ENCODE results near the gene MICA.
A peak's percentile ranks its signal among the peaks of the same experiment; 100 is the strongest.
"Not testable (repeated sequence)": the region's sequence is repeated elsewhere in the genome, so short reads cannot be mapped to it uniquely, and the experiment has no call there.

The MICA gene

GRCh38 chr6:31358302-31358701 is 45.1 kb upstream of the MICA start:
- peaks cover 21 to 37% (median 27%) of the 10 kb centered on the region in 10 experiments for H3K4me1 ChIP-seq
- H3K36me3 ChIP-seq: peaks cover 23 to 28% (median 24%) of the 10 kb centered on the region in 11 experiments
- no peak overlapping the region; a peak in 1 of 22 replicates for H3K9ac ChIP-seq
- H3K27ac ChIP-seq: no peak overlapping the region
- no peak for TF ChIP-seq Cebpa-rat (IDR thresholded peaks at IDR 0.05)
- H3K27me3 ChIP-seq: peaks cover 0 to 6% (median 0%) of the 10 kb centered on the region in 11 experiments; a peak in 1 of 22 replicates
- H4K20me1 ChIP-seq: peaks cover 25 to 28% (median 27%) of the 10 kb centered on the region in 11 experiments
- peak overlapping the region; percentile 74 to 96 (median 92); a peak in 15 of 22 replicates for H3K4me2 ChIP-seq
- no peak overlapping the region for H3K4me3 ChIP-seq
- no peaks in the 10 kb centered on the region for H3K9me3 ChIP-seq (replicated peaks in 1 of 11)

- Histone ChIP-seq H3K4me1 (peaks cover 11 to 38% (median 18%) of the 10 kb centered on the region in 10 experiments), H3K36me3 (peaks cover 12 to 15% (median 13%) of the 10 kb centered on the region in 11 experiments), H4K20me1 (peaks cover 14 to 17% (median 15%) of the 10 kb centered on the region in 11 experiments), H3K27me3 (peaks cover 0 to 6% (median 0%) of the 10 kb centered on the region in 11 experiments; a peak in 1 of 22 replicates), H3K9me3 (replicated peaks in 1 of 11) (no peaks in the 10 kb centered on the region), H3K4me2 (no peak overlapping the region), H3K27ac (no peak overlapping the region), H3K4me3 (no peak overlapping the region), H3K9ac (no peak overlapping the region)
- no peak for TF ChIP-seq Cebpa-rat (IDR thresholded peaks at IDR 0.05)
Observed at GRCh38 chr6:31359581-31359980, 43.8 kb upstream of the MICA start.

GRCh38 chr6:31362751-31363150 is 40.6 kb upstream of the MICA start:
- TF ChIP-seq Cebpa-rat (IDR thresholded peaks at IDR 0.05): no peak

GRCh38 chr6:31363811-31364210 is 39.6 kb upstream of the MICA start:
- H3K4me2 ChIP-seq: peak overlapping the region in 2 of 11 experiments; percentile 33 to 37; a peak in 2 of 22 replicates
- no peaks in the 10 kb centered on the region for H3K36me3 ChIP-seq
- H3K27me3 ChIP-seq: peaks cover 5 to 14% (median 12%) of the 10 kb centered on the region in 11 experiments; a peak in 12 of 22 replicates
- H3K9ac ChIP-seq: no peak overlapping the region
- H3K4me1 ChIP-seq: peaks cover 0 to 14% (median 7%) of the 10 kb centered on the region in 10 experiments; a peak in 9 of 20 replicates
- no peak for TF ChIP-seq Cebpa-rat (IDR thresholded peaks at IDR 0.05)
- no peaks in the 10 kb centered on the region for H4K20me1 ChIP-seq
- H3K4me3 ChIP-seq: no peak overlapping the region
- no peaks in the 10 kb centered on the region for H3K9me3 ChIP-seq (replicated peaks in 1 of 11)
- H3K27ac ChIP-seq: no peak overlapping the region

More at GRCh38 chr6:31362751-31363150, 40.6 kb upstream of the MICA start:
- H3K27ac ChIP-seq: no peak overlapping the region
- no peaks in the 10 kb centered on the region for H4K20me1 ChIP-seq
- no peaks in the 10 kb centered on the region for H3K36me3 ChIP-seq
- no peak overlapping the region for H3K4me3 ChIP-seq
- no peak overlapping the region for H3K4me2 ChIP-seq
- peaks cover under 1 to 23% (median 7%) of the 10 kb centered on the region in 10 experiments; a peak in 11 of 20 replicates for H3K4me1 ChIP-seq
- peaks cover 5 to 19% (median 12%) of the 10 kb centered on the region in 11 experiments; a peak in 13 of 22 replicates for H3K27me3 ChIP-seq
- no peaks in the 10 kb centered on the region for H3K9me3 ChIP-seq (replicated peaks in 1 of 11)
- H3K9ac ChIP-seq: no peak overlapping the region

- H3K9me3 ChIP-seq (replicated peaks in 1 of 11): no peaks in the 10 kb centered on the region
- H3K4me2 ChIP-seq: no peak overlapping the region
- H3K36me3 ChIP-seq: no peaks in the 10 kb centered on the region
- H3K4me3 ChIP-seq: no peak overlapping the region
- peaks cover 0 to 14% (median 7%) of the 10 kb centered on the region in 10 experiments; a peak in 9 of 20 replicates for H3K4me1 ChIP-seq
- TF ChIP-seq Cebpa-rat (IDR thresholded peaks at IDR 0.05): no peak
- H3K9ac ChIP-seq: no peak overlapping the region
- H3K27me3 ChIP-seq: peaks cover 5 to 14% (median 10%) of the 10 kb centered on the region in 11 experiments; a peak in 12 of 22 replicates
- H4K20me1 ChIP-seq: no peaks in the 10 kb centered on the region
- no peak overlapping the region for H3K27ac ChIP-seq
Observed at GRCh38 chr6:31365864-31366263, 37.5 kb upstream of the MICA start.

- H3K27me3 ChIP-seq: peaks cover 5 to 14% (median 10%) of the 10 kb centered on the region in 11 experiments; a peak in 12 of 22 replicates
- no peak overlapping the region for H3K27ac ChIP-seq
- H3K4me3 ChIP-seq: peak overlapping the region in 9 of 10 experiments; percentile 22 to 59 (median 44); a peak in 14 of 20 replicates
- H3K4me1 ChIP-seq: peaks cover 0 to 14% (median 7%) of the 10 kb centered on the region in 10 experiments; a peak in 9 of 20 replicates
- no peaks in the 10 kb centered on the region for H3K36me3 ChIP-seq
- peak overlapping the region; percentile 61 to 94 (median 78) for H3K4me2 ChIP-seq
- H4K20me1 ChIP-seq: no peaks in the 10 kb centered on the region
- H3K9me3 ChIP-seq (replicated peaks in 1 of 11): peaks cover 0 to 4% (median 0%) of the 10 kb centered on the region in 11 experiments; a peak in 5 of 22 replicates
- H3K9ac ChIP-seq: peak overlapping the region in 7 of 11 experiments; percentile 8 to 52 (median 39); a peak in 8 of 22 replicates
- TF ChIP-seq Cebpa-rat (IDR thresholded peaks at IDR 0.05): no peak
Observed at GRCh38 chr6:31366693-31367470, 36.5 kb upstream of the MICA start.

GRCh38 chr6:31368461-31368860 is 34.9 kb upstream of the MICA start:
- H3K27me3 ChIP-seq: peaks cover 5 to 14% (median 10%) of the 10 kb centered on the region in 11 experiments; a peak in 12 of 22 replicates
- H3K27ac ChIP-seq: no peak overlapping the region
- TF ChIP-seq Cebpa-rat (IDR thresholded peaks at IDR 0.05): no peak

GRCh38 chr6:31374118-31374517 is 29.3 kb upstream of the MICA start:
- H4K20me1 ChIP-seq; H3K9me3 ChIP-seq (replicated peaks in 1 of 11); H3K4me2 ChIP-seq; H3K4me3 ChIP-seq; H3K27ac ChIP-seq; H3K9ac ChIP-seq; H3K27me3 ChIP-seq; H3K36me3 ChIP-seq: not testable (repeated sequence)
- H3K4me1 ChIP-seq: peaks cover 0 to 15% (median 9%) of the 10 kb centered on the region in 10 experiments; a peak in 13 of 20 replicates

More at GRCh38 chr6:31368461-31368860, 34.9 kb upstream of the MICA start:
- Histone ChIP-seq H4K20me1 (no peaks in the 10 kb centered on the region), H3K9ac (no peak overlapping the region), H3K4me1 (peaks cover 0 to 11% (median 7%) of the 10 kb centered on the region in 10 experiments; a peak in 9 of 20 replicates), H3K9me3 (replicated peaks in 1 of 11) (peaks cover 0 to 9% (median 0%) of the 10 kb centered on the region in 11 experiments; a peak in 5 of 22 replicates), H3K4me3 (no peak overlapping the region), H3K36me3 (no peaks in the 10 kb centered on the region), H3K4me2 (no peak overlapping the region)

- Histone ChIP-seq H3K9me3 (replicated peaks in 1 of 11) (peaks cover 0 to 9% (median 0%) of the 10 kb centered on the region in 11 experiments; a peak in 5 of 22 replicates), H3K36me3 (no peaks in the 10 kb centered on the region), H3K4me2 (no peak overlapping the region), H3K27me3 (no peaks in the 10 kb centered on the region), H3K4me3 (no peak overlapping the region), H3K27ac (no peak overlapping the region), H3K9ac (no peak overlapping the region), H3K4me1 (peaks cover 0 to 15% (median 9%) of the 10 kb centered on the region in 10 experiments; a peak in 13 of 20 replicates), H4K20me1 (no peaks in the 10 kb centered on the region)
- TF ChIP-seq Cebpa-rat (IDR thresholded peaks at IDR 0.05): no peak
Observed at GRCh38 chr6:31375699-31376098, 27.7 kb upstream of the MICA start.
